GM23338 (cell line): ENCODE measurements around the gene ATP8A2. TPM values are rescaled to one million over a fixed set of nuclear protein-coding genes. Genes with fewer than 3 reads are reported as not detected.

Experiments
- ATAC-seq: fragments of 200-7000 bp; cut with Tn5 transposase; 3 replicates; pipeline ENCODE4 v1.9.1; 2020
- DNase-seq: peaks from one replicate; pipeline ENCODE4 v3.0.0-alpha.2; 2015; ENCODE audit warnings: low spot score
- H2AFZ ChIP-seq: fragments of 200-600 bp; sonication (generic); 2 replicates; pipeline ENCODE4 v1.8.0; 2016; ENCODE audit warnings: antibody characterized with exemption, mild to moderate bottlenecking, moderate library complexity
- H3F3A ChIP-seq: fragments of 200-600 bp; sonication (generic); replicated peaks from 2 replicates; pipeline ENCODE4 v1.8.0; 2017; ENCODE audit warnings: antibody characterized with exemption, mixed run types, low read depth
- H3K27ac ChIP-seq: fragments of 200-600 bp; sonication (generic); 2 replicates; pipeline ENCODE4 v1.6.1; 2016; ENCODE audit warnings: low read depth
- H3K27me3 ChIP-seq: fragments of 200-600 bp; sonication (generic); 2 replicates; pipeline ENCODE4 v1.8.0; 2016; ENCODE audit warnings: mild to moderate bottlenecking, mixed run types, moderate library complexity; ENCODE audit not compliant: insufficient read depth
- H3K36me3 ChIP-seq: fragments of 200-600 bp; sonication (generic); 2 replicates; pipeline ENCODE4 v1.8.0; 2016; ENCODE audit warnings: mild to moderate bottlenecking; ENCODE audit not compliant: insufficient read depth
- H3K4me1 ChIP-seq: fragments of 200-600 bp; sonication (generic); 2 replicates; pipeline ENCODE4 v1.8.0; 2016; ENCODE audit warnings: mild to moderate bottlenecking, moderate library complexity; ENCODE audit not compliant: insufficient read depth
- H3K4me2 ChIP-seq: fragments of 200-600 bp; sonication (generic); 2 replicates; pipeline ENCODE4 v1.7.1; 2017; ENCODE audit warnings: mixed run types
- H3K4me3 ChIP-seq: fragments of 200-600 bp; sonication (generic); 2 replicates; pipeline ENCODE4 v1.6.1; 2016; ENCODE audit warnings: mixed run types
- H3K79me2 ChIP-seq: fragments of 200-600 bp; sonication (generic); replicated peaks from 2 replicates; pipeline ENCODE4 v1.8.0; 2017; ENCODE audit warnings: mild to moderate bottlenecking; ENCODE audit not compliant: insufficient read depth
- H3K9me2 ChIP-seq: fragments of 200-600 bp; sonication (generic); 2 replicates; pipeline ENCODE4 v1.8.0; 2017; ENCODE audit not compliant: insufficient read depth
- H4K20me1 ChIP-seq: fragments of 200-600 bp; sonication (generic); replicated peaks from 2 replicates; pipeline ENCODE4 v1.8.0; 2017; ENCODE audit warnings: mild to moderate bottlenecking; ENCODE audit not compliant: insufficient read depth
- H3K27ac Mint-ChIP-seq: 2 replicates; pipeline ENCODE4 v1.8.0; 2020; ENCODE audit warnings: inconsistent platforms, mild to moderate bottlenecking, moderate library complexity, mixed read lengths
- H3K27me3 Mint-ChIP-seq: 3 replicates; pipeline ENCODE4 v1.8.0; 2022; ENCODE audit warnings: low read depth, mild to moderate bottlenecking, moderate library complexity, mixed read lengths, inconsistent platforms; ENCODE audit not compliant: insufficient read depth, poor library complexity
- H3K36me3 Mint-ChIP-seq: 3 replicates; pipeline ENCODE4 v1.8.0; 2021; ENCODE audit warnings: low read depth, mild to moderate bottlenecking, inconsistent platforms, moderate library complexity, mixed read lengths
- H3K4me1 Mint-ChIP-seq: 3 replicates; pipeline ENCODE4 v1.8.0; 2020; ENCODE audit warnings: mild to moderate bottlenecking, inconsistent platforms, mixed read lengths
- H3K4me3 Mint-ChIP-seq: 3 replicates; pipeline ENCODE4 v1.8.0; 2021; ENCODE audit warnings: moderate library complexity, mild to moderate bottlenecking, inconsistent platforms, mixed read lengths
- H3K9me3 Mint-ChIP-seq: 3 replicates; pipeline ENCODE4 v1.8.0; 2020; ENCODE audit warnings: moderate library complexity, mild to moderate bottlenecking, inconsistent platforms, mixed read lengths
- CREB1 ChIP-seq: fragments of 250-450 bp; sonication (Bioruptor Pico); IDR thresholded peaks from 2 replicates; pipeline ENCODE4 v1.5.0; 2020; ENCODE audit warnings: low read depth, mild to moderate bottlenecking, moderate library complexity
- CTCF ChIP-seq, 2 experiments: fragments of 200-600 bp in 1 of 2; sonication (generic) in 1 of 2; conservative IDR thresholded peaks; 2 replicates each; pipeline versions ENCODE4 v1.5.1 to v1.6.1; 2016 to 2017; ENCODE audit warnings: antibody characterized with exemption in 2 of 2, low read depth in 2 of 2, mild to moderate bottlenecking in 2 of 2, moderate library complexity in 1 of 2
- ETS1 ChIP-seq: IDR thresholded peaks from 2 replicates; pipeline ENCODE4 v1.6.1; 2016; ENCODE audit warnings: antibody characterized with exemption
- EZH2 ChIP-seq: fragments of 200-600 bp; sonication (generic); IDR thresholded peaks from one replicate; pipeline ENCODE4 v1.8.0; 2017; ENCODE audit warnings: antibody characterized with exemption, mild to moderate bottlenecking, low read depth; ENCODE audit not compliant: unreplicated experiment
- EZH2phosphoT487 ChIP-seq: fragments of 200-600 bp; sonication (generic); IDR thresholded peaks from one replicate; pipeline ENCODE4 v1.8.1; 2018; ENCODE audit warnings: antibody characterized with exemption; ENCODE audit not compliant: unreplicated experiment
- JUNB ChIP-seq: IDR thresholded peaks from one replicate; pipeline ENCODE4 v1.6.1; 2016; ENCODE audit warnings: antibody characterized with exemption; ENCODE audit not compliant: unreplicated experiment
- NANOG ChIP-seq: IDR thresholded peaks from 2 replicates; pipeline ENCODE4 v1.6.1; 2016; ENCODE audit warnings: antibody characterized with exemption, borderline replicate concordance
- STAT1 ChIP-seq: IDR thresholded peaks from one replicate; pipeline ENCODE4 v1.6.1; 2016; ENCODE audit warnings: antibody characterized with exemption; ENCODE audit not compliant: unreplicated experiment
- ZNF114 ChIP-seq: fragments of 250-450 bp; sonication (Bioruptor Pico); IDR thresholded peaks from 2 replicates; pipeline ENCODE4 v1.5.0; 2020; ENCODE audit warnings: mild to moderate bottlenecking, moderate library complexity
- ZNF331 ChIP-seq: fragments of 250-450 bp; sonication (Bioruptor Pico); IDR thresholded peaks from 2 replicates; pipeline ENCODE4 v1.5.0; 2020; ENCODE audit warnings: low read depth, mild to moderate bottlenecking, moderate library complexity
- ZNF462 ChIP-seq: fragments of 250-450 bp; sonication (Bioruptor Pico); IDR thresholded peaks from 2 replicates; pipeline ENCODE4 v1.5.0; 2020; ENCODE audit warnings: mild to moderate bottlenecking, moderate library complexity
- polyA plus RNA-seq: library from polyadenylated mRNA; unstranded; fragments of >200 nt; fragmentation: Nextera tagmentation; extraction: Ambion mirVana; gene quantifications from 2 replicates; pipeline ENCODE4 v1.2.1, GENCODE V29; 2016
- total RNA-seq: library from RNA; depleted of rRNA; stranded (reverse); fragments of >200 nt; shearing (Covaris generic); gene quantifications from 2 replicates; pipeline ENCODE4 v1.2.3, GENCODE V29; 2014

ATP8A2 gene
- total and polyA plus RNA-seq, 2 experiments from 2014 or later = 5.7 to 8.8 TPM

GRCh38 chr13:25518441-25518840, 146.7 kb downstream of the ATP8A2 start:
- Mint-ChIP-seq H3K4me3 (no peak overlapping the region), H3K9me3 (peaks cover 19% of the 10 kb centered on the region), H3K4me1 (no peaks in the 10 kb centered on the region), H3K36me3 (peaks cover 15% of the 10 kb centered on the region), H3K27me3 (peaks cover 6% of the 10 kb centered on the region), H3K27ac (no peak overlapping the region)
- Histone ChIP-seq H3K4me3 (no peak overlapping the region), H3K9me2 (0 out of 2 replicates have a peak, but pooled peaks cover 2% of the 10 kb centered on the region), H3K27ac (no peak overlapping the region), H4K20me1 (no peaks in the 10 kb centered on the region), H2AFZ (no peak overlapping the region), H3F3A (no peaks in the 10 kb centered on the region), H3K4me2 (no peak overlapping the region), H3K4me1 (no peaks in the 10 kb centered on the region), H3K27me3 (no peaks in the 10 kb centered on the region), H3K36me3 (no peaks in the 10 kb centered on the region), H3K79me2 (no peaks in the 10 kb centered on the region; the same call in 1 of the 2 replicates)
- no peak for ATAC-seq
- no peak for DNase-seq
- TF ChIP-seq STAT1 (no peak), JUNB (no peak), CREB1 (CRISPR knock-in tag) (no peak), NANOG (no peak), EZH2 (no peak), ZNF462 (no peak), ZNF114 (no peak), EZH2phosphoT487 (no peak), CTCF (conservative IDR thresholded peaks at IDR 0.05; ENCODE audit: low read depth in 2 of 2) (no peak), ZNF331 (CRISPR knock-in tag) (no peak), ETS1 (no peak)
